SK-N-SH (cell line): ENCODE results near the gene MIGA2.

Experiments
- CHD2 ChIP-seq: fragments of 150-350 bp; IDR thresholded peaks from 2 replicates; pipeline ENCODE4 v1.6.1; 2018; ENCODE audit warnings: low read length; ENCODE audit not compliant: partially characterized antibody
- GABPA ChIP-seq: IDR thresholded peaks from 2 replicates; pipeline ENCODE4 v1.4.0; 2012; ENCODE audit warnings: low read depth, mild to moderate bottlenecking
- JUND ChIP-seq: IDR thresholded peaks from 2 replicates; pipeline ENCODE4 v1.4.0; 2012
- RCOR1 ChIP-seq: fragments of 150-350 bp; IDR thresholded peaks from 2 replicates; pipeline ENCODE4 v1.6.1; 2017; ENCODE audit warnings: antibody characterized with exemption, low read length
- SIN3A ChIP-seq: IDR thresholded peaks from 2 replicates; pipeline ENCODE4 v1.6.1; 2012; ENCODE audit warnings: low read depth, mild to moderate bottlenecking, low read length, moderate library complexity, borderline replicate concordance
- TAF1 ChIP-seq: IDR thresholded peaks from 2 replicates; pipeline ENCODE4 v1.6.1; 2012; ENCODE audit warnings: low read depth, mild to moderate bottlenecking, low read length, moderate library complexity, borderline replicate concordance
- TCF12 ChIP-seq: IDR thresholded peaks from 2 replicates; pipeline ENCODE4 v1.4.0; 2012
- TEAD4 ChIP-seq: IDR thresholded peaks from 2 replicates; pipeline ENCODE4 v1.4.0; 2012; ENCODE audit warnings: mild to moderate bottlenecking, borderline replicate concordance; ENCODE audit not compliant: insufficient read depth
- TF ChIP-seq, protein P1 (sequence below): fragments of 200-600 bp; sonication (generic); IDR thresholded peaks from 2 replicates; pipeline ENCODE4 v1.6.1; 2017; ENCODE audit warnings: antibody characterized with exemption, mild to moderate bottlenecking, moderate library complexity
- TF ChIP-seq, protein P2 (sequence below): fragments of 150-350 bp; IDR thresholded peaks from 2 replicates; pipeline ENCODE4 v1.6.1; 2017; ENCODE audit warnings: antibody characterized with exemption, low read length, low read depth, borderline replicate concordance
- TF ChIP-seq, protein P3 (sequence below): IDR thresholded peaks from 2 replicates; pipeline ENCODE4 v1.6.1; 2012; ENCODE audit warnings: mild to moderate bottlenecking, low read depth, low read length, moderate library complexity

DNA sequence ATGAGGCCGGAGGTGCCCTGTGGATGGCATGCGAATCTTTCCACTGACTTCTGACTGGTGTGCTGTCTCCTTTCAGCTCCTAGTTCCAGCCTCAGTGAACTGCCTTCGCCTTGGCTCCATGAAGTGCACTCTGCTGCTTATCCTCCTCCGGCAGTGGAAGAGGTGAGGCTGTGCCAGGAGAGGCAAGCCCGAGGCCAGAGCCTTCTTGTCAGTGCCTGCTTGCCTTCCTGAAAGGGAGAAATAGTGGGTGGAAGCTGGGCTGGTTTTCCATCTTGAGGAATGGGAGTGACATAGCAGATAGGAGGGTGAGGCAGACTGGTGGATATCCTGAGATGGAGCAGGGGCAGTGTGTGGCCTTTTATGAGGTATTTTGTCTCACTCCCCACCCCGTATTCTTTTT, 38.0 kb upstream of the MIGA2 start:
- TF ChIP-seq CHD2 (no peak), TAF1 (no peak), TCF12 (no peak), GABPA (no peak), RCOR1 (no peak), TEAD4 (no peak), SIN3A (no peak), JUND (no peak)
- TF ChIP-seq, protein P1, sequence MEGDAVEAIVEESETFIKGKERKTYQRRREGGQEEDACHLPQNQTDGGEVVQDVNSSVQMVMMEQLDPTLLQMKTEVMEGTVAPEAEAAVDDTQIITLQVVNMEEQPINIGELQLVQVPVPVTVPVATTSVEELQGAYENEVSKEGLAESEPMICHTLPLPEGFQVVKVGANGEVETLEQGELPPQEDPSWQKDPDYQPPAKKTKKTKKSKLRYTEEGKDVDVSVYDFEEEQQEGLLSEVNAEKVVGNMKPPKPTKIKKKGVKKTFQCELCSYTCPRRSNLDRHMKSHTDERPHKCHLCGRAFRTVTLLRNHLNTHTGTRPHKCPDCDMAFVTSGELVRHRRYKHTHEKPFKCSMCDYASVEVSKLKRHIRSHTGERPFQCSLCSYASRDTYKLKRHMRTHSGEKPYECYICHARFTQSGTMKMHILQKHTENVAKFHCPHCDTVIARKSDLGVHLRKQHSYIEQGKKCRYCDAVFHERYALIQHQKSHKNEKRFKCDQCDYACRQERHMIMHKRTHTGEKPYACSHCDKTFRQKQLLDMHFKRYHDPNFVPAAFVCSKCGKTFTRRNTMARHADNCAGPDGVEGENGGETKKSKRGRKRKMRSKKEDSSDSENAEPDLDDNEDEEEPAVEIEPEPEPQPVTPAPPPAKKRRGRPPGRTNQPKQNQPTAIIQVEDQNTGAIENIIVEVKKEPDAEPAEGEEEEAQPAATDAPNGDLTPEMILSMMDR: no peak
- TF ChIP-seq, protein P2, sequence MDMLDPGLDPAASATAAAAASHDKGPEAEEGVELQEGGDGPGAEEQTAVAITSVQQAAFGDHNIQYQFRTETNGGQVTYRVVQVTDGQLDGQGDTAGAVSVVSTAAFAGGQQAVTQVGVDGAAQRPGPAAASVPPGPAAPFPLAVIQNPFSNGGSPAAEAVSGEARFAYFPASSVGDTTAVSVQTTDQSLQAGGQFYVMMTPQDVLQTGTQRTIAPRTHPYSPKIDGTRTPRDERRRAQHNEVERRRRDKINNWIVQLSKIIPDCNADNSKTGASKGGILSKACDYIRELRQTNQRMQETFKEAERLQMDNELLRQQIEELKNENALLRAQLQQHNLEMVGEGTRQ: no peak
- TF ChIP-seq, protein P3, sequence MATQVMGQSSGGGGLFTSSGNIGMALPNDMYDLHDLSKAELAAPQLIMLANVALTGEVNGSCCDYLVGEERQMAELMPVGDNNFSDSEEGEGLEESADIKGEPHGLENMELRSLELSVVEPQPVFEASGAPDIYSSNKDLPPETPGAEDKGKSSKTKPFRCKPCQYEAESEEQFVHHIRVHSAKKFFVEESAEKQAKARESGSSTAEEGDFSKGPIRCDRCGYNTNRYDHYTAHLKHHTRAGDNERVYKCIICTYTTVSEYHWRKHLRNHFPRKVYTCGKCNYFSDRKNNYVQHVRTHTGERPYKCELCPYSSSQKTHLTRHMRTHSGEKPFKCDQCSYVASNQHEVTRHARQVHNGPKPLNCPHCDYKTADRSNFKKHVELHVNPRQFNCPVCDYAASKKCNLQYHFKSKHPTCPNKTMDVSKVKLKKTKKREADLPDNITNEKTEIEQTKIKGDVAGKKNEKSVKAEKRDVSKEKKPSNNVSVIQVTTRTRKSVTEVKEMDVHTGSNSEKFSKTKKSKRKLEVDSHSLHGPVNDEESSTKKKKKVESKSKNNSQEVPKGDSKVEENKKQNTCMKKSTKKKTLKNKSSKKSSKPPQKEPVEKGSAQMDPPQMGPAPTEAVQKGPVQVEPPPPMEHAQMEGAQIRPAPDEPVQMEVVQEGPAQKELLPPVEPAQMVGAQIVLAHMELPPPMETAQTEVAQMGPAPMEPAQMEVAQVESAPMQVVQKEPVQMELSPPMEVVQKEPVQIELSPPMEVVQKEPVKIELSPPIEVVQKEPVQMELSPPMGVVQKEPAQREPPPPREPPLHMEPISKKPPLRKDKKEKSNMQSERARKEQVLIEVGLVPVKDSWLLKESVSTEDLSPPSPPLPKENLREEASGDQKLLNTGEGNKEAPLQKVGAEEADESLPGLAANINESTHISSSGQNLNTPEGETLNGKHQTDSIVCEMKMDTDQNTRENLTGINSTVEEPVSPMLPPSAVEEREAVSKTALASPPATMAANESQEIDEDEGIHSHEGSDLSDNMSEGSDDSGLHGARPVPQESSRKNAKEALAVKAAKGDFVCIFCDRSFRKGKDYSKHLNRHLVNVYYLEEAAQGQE: no peak
